ENCODE results near the gene LAYN. TPM values are rescaled to one million over a fixed set of nuclear protein-coding genes. Genes with fewer than 3 reads are reported as not detected.
A peak's percentile ranks its signal among the peaks of the same experiment; 100 is the strongest.

LAYN gene
- total and polyA plus RNA-seq, 2 of the 4 experiments (the other 2 are of a cell fraction), result 92.5 to 118 TPM

DNA sequence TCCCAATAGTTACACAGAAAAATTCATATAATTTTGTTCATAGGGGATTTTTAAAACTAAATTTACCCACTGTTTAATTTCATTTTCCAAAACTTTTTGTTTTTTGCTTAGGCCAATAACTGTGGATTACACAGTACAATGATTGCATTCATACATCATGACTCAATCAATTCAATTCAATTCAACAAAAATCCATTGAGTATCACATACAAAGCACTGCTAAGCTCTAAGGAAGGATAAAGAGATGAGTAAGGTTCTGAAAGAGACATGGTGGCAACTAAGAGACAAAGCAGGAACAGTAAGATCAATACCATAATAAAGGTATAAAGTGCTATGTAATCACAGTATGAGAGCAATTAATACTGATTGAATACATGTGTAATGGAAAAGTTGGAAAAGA lies 9.4 kb upstream of the LAYN start:
- H2BK20ac ChIP-seq (ENCODE audit: low read depth, low read length), result peak overlapping the region; percentile 3; the same call in 1 of the 2 replicates
- intact Hi-C loops (cut with micrococcal nuclease), result no loop called here
- no peaks in the 10 kb centered on the region for H3K9me3 ChIP-seq (ENCODE audit: control insufficient read depth, insufficient read depth, low read length)
- H3K56ac ChIP-seq (ENCODE audit: extremely low read depth, insufficient read depth, low read length), result no peak overlapping the region
- no peak overlapping the region for H3K14ac ChIP-seq (replicated peaks; ENCODE audit: low read depth, low read length)
- peaks cover 12% of the 10 kb centered on the region for H3K9me1 ChIP-seq (ENCODE audit: insufficient read depth, low read length)
- H4K20me1 ChIP-seq (ENCODE audit: insufficient read depth, low read length), result no peaks in the 10 kb centered on the region
- H2BK15ac ChIP-seq (ENCODE audit: low read depth, low read length), result no peak overlapping the region
- no peak overlapping the region for H4K91ac ChIP-seq (ENCODE audit: insufficient read depth, low read depth, low read length)
- H3K9ac ChIP-seq (ENCODE audit: low read depth, low read length), result no peak overlapping the region
- H2BK5ac ChIP-seq (ENCODE audit: low read depth, low read length, poor library complexity, severe bottlenecking), result peak overlapping the region; percentile 61
- no peak overlapping the region for H3K18ac ChIP-seq (ENCODE audit: low read depth, low read length)
- ChIA-PET POLR2A (ENCODE audit: unreplicated experiment) (no interaction called here), CTCF (interaction anchor here (0.8 to 1.3 kb wide), 3 partner anchors 8 to 76 kb away, joined by 3 to 6 read pairs (median 4); no protein-coding TSS in a partner anchor)
- H3K27ac ChIP-seq (ENCODE audit: insufficient read depth, low read length), result no peak overlapping the region
- no peak overlapping the region for H3K4ac ChIP-seq (ENCODE audit: low read depth, low read length)
- DNase-seq (peak; percentile 67), ATAC-seq (ENCODE audit: low read depth) (peak; percentile 42)
- peaks cover 1% of the 10 kb centered on the region; the same call in 1 of the 2 replicates for H3K4me1 ChIP-seq (ENCODE audit: control insufficient read depth, insufficient read depth, low read length)
- H3K79me1 ChIP-seq (ENCODE audit: low read depth in 1 of 2, low read length in 2 of 2), result no peaks in the 10 kb centered on the region
- H2BK120ac ChIP-seq (ENCODE audit: low read depth, low read length), result no peak overlapping the region
- no peak overlapping the region for H4K5ac ChIP-seq (ENCODE audit: low read depth, low read length)
- in situ Hi-C loops (cut with MboI; ENCODE audit: low sequenced_read_pairs), result no loop called here
- H2AK9ac ChIP-seq (replicated peaks; ENCODE audit: low read depth, low read length, poor library complexity), result no peak overlapping the region
- no peak overlapping the region for H3K23ac ChIP-seq (ENCODE audit: low read depth, low read length)
- peak overlapping the region; percentile 3; the same call in 1 of the 2 replicates for H3K4me2 ChIP-seq (ENCODE audit: low read depth, low read length)
- no peak overlapping the region for H3K4me3 ChIP-seq (ENCODE audit: insufficient read depth, low read depth, low read length)
- BruUV-seq (replicated peaks), result no TSS peak
- H3K27me3 ChIP-seq (ENCODE audit: control insufficient read depth, insufficient read depth, low read length), result no peaks in the 10 kb centered on the region
- no peaks in the 10 kb centered on the region for H3K36me3 ChIP-seq (ENCODE audit: control insufficient read depth, insufficient read depth, low read length)
- TF ChIP-seq RAD21 (IDR thresholded peaks at IDR 0.05; ENCODE audit: low read length) (no peak), POLR2A (IDR thresholded peaks at IDR 0.05; ENCODE audit: low read depth, low read length) (no peak), CEBPB (IDR thresholded peaks at IDR 0.05; ENCODE audit: low read depth, low read length) (no peak), CHD1 (IDR thresholded peaks at IDR 0.05; ENCODE audit: low read depth, low read length) (no peak), MXI1 (IDR thresholded peaks at IDR 0.05; ENCODE audit: borderline replicate concordance, low read depth, low read length) (no peak), RCOR1 (IDR thresholded peaks at IDR 0.05; ENCODE audit: insufficient replicate concordance, low read length) (no peak), MAFK (IDR thresholded peaks at IDR 0.05; ENCODE audit: low read depth, low read length) (no peak), BHLHE40 (IDR thresholded peaks at IDR 0.05; ENCODE audit: low read depth, low read length) (no peak), FOS (IDR thresholded peaks at IDR 0.05; ENCODE audit: low read depth, low read length) (no peak), RFX5 (IDR thresholded peaks at IDR 0.05; ENCODE audit: low read depth, low read length) (no peak), SMC3 (IDR thresholded peaks at IDR 0.05; ENCODE audit: low read depth, low read length) (no peak)
- TF ChIP-seq, protein P1, sequence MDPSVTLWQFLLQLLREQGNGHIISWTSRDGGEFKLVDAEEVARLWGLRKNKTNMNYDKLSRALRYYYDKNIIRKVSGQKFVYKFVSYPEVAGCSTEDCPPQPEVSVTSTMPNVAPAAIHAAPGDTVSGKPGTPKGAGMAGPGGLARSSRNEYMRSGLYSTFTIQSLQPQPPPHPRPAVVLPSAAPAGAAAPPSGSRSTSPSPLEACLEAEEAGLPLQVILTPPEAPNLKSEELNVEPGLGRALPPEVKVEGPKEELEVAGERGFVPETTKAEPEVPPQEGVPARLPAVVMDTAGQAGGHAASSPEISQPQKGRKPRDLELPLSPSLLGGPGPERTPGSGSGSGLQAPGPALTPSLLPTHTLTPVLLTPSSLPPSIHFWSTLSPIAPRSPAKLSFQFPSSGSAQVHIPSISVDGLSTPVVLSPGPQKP (IDR thresholded peaks at IDR 0.05; ENCODE audit: borderline replicate concordance, low read depth, low read length), result no peak
- TF ChIP-seq, protein P2, sequence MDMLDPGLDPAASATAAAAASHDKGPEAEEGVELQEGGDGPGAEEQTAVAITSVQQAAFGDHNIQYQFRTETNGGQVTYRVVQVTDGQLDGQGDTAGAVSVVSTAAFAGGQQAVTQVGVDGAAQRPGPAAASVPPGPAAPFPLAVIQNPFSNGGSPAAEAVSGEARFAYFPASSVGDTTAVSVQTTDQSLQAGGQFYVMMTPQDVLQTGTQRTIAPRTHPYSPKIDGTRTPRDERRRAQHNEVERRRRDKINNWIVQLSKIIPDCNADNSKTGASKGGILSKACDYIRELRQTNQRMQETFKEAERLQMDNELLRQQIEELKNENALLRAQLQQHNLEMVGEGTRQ (IDR thresholded peaks at IDR 0.05; ENCODE audit: low read depth, low read length), result no peak
- dilution Hi-C loops (cut with HindIII; ENCODE audit: low sequenced_read_pairs, unreplicated experiment), result no loop called here
- no peak overlapping the region for H2AK5ac ChIP-seq (ENCODE audit: low read depth, low read length)
- H4K8ac ChIP-seq (ENCODE audit: low read depth in 2 of 2, low read length in 2 of 2), result no peak overlapping the region; a peak in 1 of 4 replicates
- H2AFZ ChIP-seq (replicated peaks; ENCODE audit: low read length, poor library complexity), result no peak overlapping the region

Measured in IMR-90 (cell line).